MM.1S (cell line): ENCODE data around the gene GUCY1A2.

Experiments
- EZH2 ChIP-seq: fragments of 300-600 bp; sonication (generic); optimal IDR thresholded peaks from 2 replicates; pipeline ENCODE3; 2017; ENCODE audit warnings: low read depth, mild to moderate bottlenecking, antibody characterized with exemption, low read length, mixed read lengths
- TF ChIP-seq, protein P1 (sequence below): fragments of 300-600 bp; sonication (generic); IDR thresholded peaks from 2 replicates; pipeline ENCODE4 v1.5.1; 2016; ENCODE audit warnings: antibody characterized with exemption, low read length, mixed read lengths

DNA sequence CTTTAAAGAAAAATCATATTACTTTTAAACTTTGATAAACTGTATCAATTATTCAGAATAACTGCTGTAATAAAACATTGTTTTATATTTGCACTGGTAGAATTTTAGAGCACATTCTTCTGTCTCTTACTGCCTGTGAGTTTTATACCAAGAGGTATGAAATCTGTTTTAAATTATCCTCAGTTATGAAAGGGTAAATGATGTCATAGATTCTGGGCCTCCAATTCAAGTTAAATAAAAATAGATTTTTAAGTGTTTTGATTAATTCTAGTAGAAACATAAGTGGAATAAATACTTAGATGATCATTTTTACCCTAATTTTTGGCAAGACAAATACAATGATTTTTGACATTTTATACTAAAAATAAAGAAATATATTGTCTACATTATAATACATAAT is 93.0 kb downstream of the GUCY1A2 start:
- TF ChIP-seq, protein P1, sequence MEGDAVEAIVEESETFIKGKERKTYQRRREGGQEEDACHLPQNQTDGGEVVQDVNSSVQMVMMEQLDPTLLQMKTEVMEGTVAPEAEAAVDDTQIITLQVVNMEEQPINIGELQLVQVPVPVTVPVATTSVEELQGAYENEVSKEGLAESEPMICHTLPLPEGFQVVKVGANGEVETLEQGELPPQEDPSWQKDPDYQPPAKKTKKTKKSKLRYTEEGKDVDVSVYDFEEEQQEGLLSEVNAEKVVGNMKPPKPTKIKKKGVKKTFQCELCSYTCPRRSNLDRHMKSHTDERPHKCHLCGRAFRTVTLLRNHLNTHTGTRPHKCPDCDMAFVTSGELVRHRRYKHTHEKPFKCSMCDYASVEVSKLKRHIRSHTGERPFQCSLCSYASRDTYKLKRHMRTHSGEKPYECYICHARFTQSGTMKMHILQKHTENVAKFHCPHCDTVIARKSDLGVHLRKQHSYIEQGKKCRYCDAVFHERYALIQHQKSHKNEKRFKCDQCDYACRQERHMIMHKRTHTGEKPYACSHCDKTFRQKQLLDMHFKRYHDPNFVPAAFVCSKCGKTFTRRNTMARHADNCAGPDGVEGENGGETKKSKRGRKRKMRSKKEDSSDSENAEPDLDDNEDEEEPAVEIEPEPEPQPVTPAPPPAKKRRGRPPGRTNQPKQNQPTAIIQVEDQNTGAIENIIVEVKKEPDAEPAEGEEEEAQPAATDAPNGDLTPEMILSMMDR: no peak
- TF ChIP-seq EZH2: no peak
